Spleen (tissue), 7 donors: ENCODE measurements around the gene ARHGAP24.

Experiments used
- POLR2A ChIP-seq, 3 donors: fragments of 450-650 bp; IDR thresholded peaks; one replicate each; pipeline ENCODE4 v1.5.1; 2017; ENCODE audit warnings: antibody characterized with exemption in 3 of 3, mild to moderate bottlenecking in 1 of 3
- POLR2AphosphoS5 ChIP-seq, 3 donors: sonication (generic); formaldehyde crosslinking; IDR thresholded peaks; one replicate each; pipeline ENCODE4 v1.5.1; 2017; ENCODE audit warnings: antibody characterized with exemption in 3 of 3
- TF ChIP-seq, protein P1 (sequence below), 11 experiments: fragments of 200-600 bp in 7 of 11; fragments of 450-650 bp in 4 of 11; sonication (generic) in 4 of 11; IDR thresholded peaks in 8 of 11; conservative IDR thresholded peaks in 3 of 11; 1 replicate in 7 of 11; 2 replicates in 4 of 11; pipeline versions ENCODE4 v1.4.0 to v1.8.0; 2016 to 2021; ENCODE audit warnings: antibody characterized with exemption in 11 of 11, inconsistent platforms in 4 of 11, mild to moderate bottlenecking in 1 of 11
- donor health status: DM: no; HTN: no; CAD: no; lungs with moderate emphysema.
- donor health status: DM: no; HTN: no; CAD: no.
- donor health status: DM: no; HTN: no; CAD: no.

- TF ChIP-seq, protein P1, sequence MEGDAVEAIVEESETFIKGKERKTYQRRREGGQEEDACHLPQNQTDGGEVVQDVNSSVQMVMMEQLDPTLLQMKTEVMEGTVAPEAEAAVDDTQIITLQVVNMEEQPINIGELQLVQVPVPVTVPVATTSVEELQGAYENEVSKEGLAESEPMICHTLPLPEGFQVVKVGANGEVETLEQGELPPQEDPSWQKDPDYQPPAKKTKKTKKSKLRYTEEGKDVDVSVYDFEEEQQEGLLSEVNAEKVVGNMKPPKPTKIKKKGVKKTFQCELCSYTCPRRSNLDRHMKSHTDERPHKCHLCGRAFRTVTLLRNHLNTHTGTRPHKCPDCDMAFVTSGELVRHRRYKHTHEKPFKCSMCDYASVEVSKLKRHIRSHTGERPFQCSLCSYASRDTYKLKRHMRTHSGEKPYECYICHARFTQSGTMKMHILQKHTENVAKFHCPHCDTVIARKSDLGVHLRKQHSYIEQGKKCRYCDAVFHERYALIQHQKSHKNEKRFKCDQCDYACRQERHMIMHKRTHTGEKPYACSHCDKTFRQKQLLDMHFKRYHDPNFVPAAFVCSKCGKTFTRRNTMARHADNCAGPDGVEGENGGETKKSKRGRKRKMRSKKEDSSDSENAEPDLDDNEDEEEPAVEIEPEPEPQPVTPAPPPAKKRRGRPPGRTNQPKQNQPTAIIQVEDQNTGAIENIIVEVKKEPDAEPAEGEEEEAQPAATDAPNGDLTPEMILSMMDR (IDR thresholded peaks at IDR 0.05 in 8 of 11, conservative IDR thresholded peaks at IDR 0.05 in 3 of 11) = no peak
- TF ChIP-seq POLR2A (IDR thresholded peaks at IDR 0.05) (no peak), POLR2AphosphoS5 (IDR thresholded peaks at IDR 0.05) (no peak)
Observed at GRCh38 chr4:85531560-85532341, 56.8 kb downstream of the ARHGAP24 start.
